ENCODE data around the gene PIR. TPM values are rescaled to one million over a fixed set of nuclear protein-coding genes. Genes with fewer than 3 reads are reported as not detected.

PIR gene
- total RNA-seq, 1 experiment from 2014 or later, result 17.1 TPM

- ChIA-PET POLR2A (no interaction called here), CTCF (interaction anchor here (0.6 to 0.7 kb wide), 2 partner anchors 69 to 106 kb away, joined by 3 to 4 read pairs; no protein-coding TSS in a partner anchor)
- H3K4me3 Mint-ChIP-seq, result no peak overlapping the region
- no peak for DNase-seq (ENCODE audit: low spot score)
- H3K36me3 Mint-ChIP-seq, result no peaks in the 10 kb centered on the region
- H3K27me3 Mint-ChIP-seq (ENCODE audit: low read depth), result no peaks in the 10 kb centered on the region
- H3K27ac Mint-ChIP-seq, result no peak overlapping the region
- peaks cover 4% of the 10 kb centered on the region for H3K4me1 Mint-ChIP-seq
- H3K9me3 Mint-ChIP-seq, result no peaks in the 10 kb centered on the region
- ATAC-seq, result no peak
- TF ChIP-seq CREM (CRISPR knock-in tag; IDR thresholded peaks at IDR 0.05) (no peak), ZNF317 (CRISPR knock-in tag; IDR thresholded peaks at IDR 0.05; ENCODE audit: borderline replicate concordance, low read depth) (no peak), OVOL2 (CRISPR knock-in tag; IDR thresholded peaks at IDR 0.05; ENCODE audit: borderline replicate concordance) (no peak), NFATC4 (CRISPR knock-in tag; IDR thresholded peaks at IDR 0.05) (no peak), ZSCAN18 (CRISPR knock-in tag; IDR thresholded peaks at IDR 0.05) (no peak), GTF2I (CRISPR knock-in tag; conservative IDR thresholded peaks at IDR 0.05) (no peak), HMGA2 (CRISPR knock-in tag; IDR thresholded peaks at IDR 0.05) (no peak), E2F4 (CRISPR knock-in tag; IDR thresholded peaks at IDR 0.05; ENCODE audit: borderline replicate concordance, low read depth) (no peak), FOXP1 (CRISPR knock-in tag; IDR thresholded peaks at IDR 0.05; ENCODE audit: borderline replicate concordance) (no peak), MAX (CRISPR knock-in tag; IDR thresholded peaks at IDR 0.05) (no peak), E2F5 (CRISPR knock-in tag; IDR thresholded peaks at IDR 0.05) (no peak), CDX4 (CRISPR knock-in tag; IDR thresholded peaks at IDR 0.05; ENCODE audit: borderline replicate concordance) (no peak), EMX1 (CRISPR knock-in tag; IDR thresholded peaks at IDR 0.05) (no peak), MYBL2 (CRISPR knock-in tag; IDR thresholded peaks at IDR 0.05) (no peak), NR1H2 (CRISPR knock-in tag; IDR thresholded peaks at IDR 0.05) (no peak), FOXP4 (CRISPR knock-in tag; IDR thresholded peaks at IDR 0.05) (no peak)
Observed at GRCh38 chrX:15498741-15499140, 5.6 kb upstream of the PIR start.

GRCh38 chrX:15497865-15498264 lies 4.7 kb upstream of the PIR start:
- Mint-ChIP-seq H3K4me1 (peaks cover 7% of the 10 kb centered on the region), H3K36me3 (no peaks in the 10 kb centered on the region), H3K9me3 (no peaks in the 10 kb centered on the region), H3K4me3 (no peak overlapping the region), H3K27me3 (ENCODE audit: low read depth) (no peaks in the 10 kb centered on the region), H3K27ac (no peak overlapping the region)
- peak; percentile 23 for ATAC-seq
- CTCF ChIA-PET, result interaction anchor here (0.6 kb wide), 1 partner anchor 70 kb away, joined by 3 read pairs; no protein-coding TSS in a partner anchor
- POLR2A ChIA-PET, result no interaction called here
- DNase-seq (ENCODE audit: low spot score), result peak; percentile 69
- no peak for TF ChIP-seq AFF4 (CRISPR knock-in tag; IDR thresholded peaks at IDR 0.05; ENCODE audit: borderline replicate concordance)
- peak; percentile 50 for TF ChIP-seq CTCF (IDR thresholded peaks at IDR 0.05)
- no peak for TF ChIP-seq NFYB (CRISPR knock-in tag; conservative IDR thresholded peaks at IDR 0.05; ENCODE audit: low read depth)
- no peak for TF ChIP-seq AR (CRISPR knock-in tag; IDR thresholded peaks at IDR 0.05)

Measured in WTC11 (cell line).